COLO829 (cell line): ENCODE data around the gene LRMDA.

Source experiments
- DNase-seq: peaks from one replicate; pipeline ENCODE4 v3.0.0; 2012; ENCODE audit warnings: low spot score

LRMDA gene

GRCh38 chr10:75646218-75646915 is 214.9 kb downstream of the LRMDA start:
- no peak for DNase-seq

GRCh38 chr10:75646916-75647315 is 215.5 kb downstream of the LRMDA start:
- no peak for DNase-seq

GRCh38 chr10:75647675-75648074 is 216.3 kb downstream of the LRMDA start:
- DNase-seq: no peak

- no peak for DNase-seq
These were observed 216.9 kb downstream of the LRMDA start for GRCh38 chr10:75648351-75648750.

GRCh38 chr10:75648854-75649253 is 217.4 kb downstream of the LRMDA start:
- no peak for DNase-seq

- DNase-seq: no peak
These were observed 218.0 kb downstream of the LRMDA start for GRCh38 chr10:75649466-75649865.

GRCh38 chr10:75650648-75651047 is 219.2 kb downstream of the LRMDA start:
- no peak for DNase-seq

GRCh38 chr10:75651417-75651816 is 220.0 kb downstream of the LRMDA start:
- no peak for DNase-seq

GRCh38 chr10:75652146-75652740 is 220.8 kb downstream of the LRMDA start:
- no peak for DNase-seq

- no peak for DNase-seq
These were observed 222.3 kb downstream of the LRMDA start for GRCh38 chr10:75653761-75654160.

- no peak for DNase-seq
These were observed 222.8 kb downstream of the LRMDA start for GRCh38 chr10:75654171-75654771.

- no peak for DNase-seq
These were observed 223.3 kb downstream of the LRMDA start for GRCh38 chr10:75654772-75655171.

- DNase-seq: no peak
These were observed 224.5 kb downstream of the LRMDA start for GRCh38 chr10:75655791-75656451.

- no peak for DNase-seq
These were observed 225.9 kb downstream of the LRMDA start for GRCh38 chr10:75657351-75657750.

GRCh38 chr10:75658036-75658435 is 226.6 kb downstream of the LRMDA start:
- peak; percentile 56 for DNase-seq

- no peak for DNase-seq
These were observed 227.1 kb downstream of the LRMDA start for GRCh38 chr10:75658496-75658895.

- DNase-seq: no peak
These were observed 227.5 kb downstream of the LRMDA start for GRCh38 chr10:75658915-75659314.

- DNase-seq: no peak
These were observed 229.4 kb downstream of the LRMDA start for GRCh38 chr10:75660823-75661222.

GRCh38 chr10:75662715-75663114 is 231.3 kb downstream of the LRMDA start:
- DNase-seq: no peak

- no peak for DNase-seq
These were observed 232.7 kb downstream of the LRMDA start for GRCh38 chr10:75663947-75664664.

- DNase-seq: no peak
These were observed 233.5 kb downstream of the LRMDA start for GRCh38 chr10:75664968-75665367.

GRCh38 chr10:75665707-75666106 is 234.3 kb downstream of the LRMDA start:
- DNase-seq: no peak
